Measurements from ENCODE around the gene BAHCC1.

DNA sequence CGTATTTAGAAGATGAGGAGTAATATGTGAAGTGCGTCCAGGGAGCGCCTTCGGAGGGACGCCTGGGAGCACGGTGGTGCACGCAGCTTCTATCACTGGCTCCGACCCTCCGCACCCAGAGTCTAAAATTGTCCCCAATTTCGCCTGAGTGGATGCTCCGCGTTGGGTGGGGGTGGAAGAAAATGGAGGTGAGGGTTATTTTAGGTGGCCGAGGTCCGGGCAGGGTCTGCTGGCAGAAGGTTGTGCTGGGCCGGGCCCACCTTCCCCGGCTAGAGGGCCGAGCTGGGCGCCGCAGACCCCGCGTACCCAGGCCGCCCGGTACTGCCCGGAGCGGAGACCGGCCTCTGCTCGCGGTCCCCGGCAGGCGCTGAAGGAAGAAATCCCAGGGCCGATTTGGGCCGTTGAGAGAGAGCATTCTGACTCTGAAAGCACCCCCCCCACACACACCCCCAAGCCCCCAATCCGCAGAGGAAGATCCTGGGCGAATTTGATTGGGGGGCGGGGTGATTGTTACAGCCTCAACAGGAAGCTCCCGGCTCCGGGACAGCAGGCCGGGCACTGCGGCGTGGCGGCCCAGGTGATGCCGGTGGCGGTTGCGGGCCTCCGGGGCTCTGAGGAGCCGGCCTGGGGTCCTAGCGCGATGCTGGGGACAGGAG, 3.0 kb downstream of the BAHCC1 start:
- TF ChIP-seq, protein P1, sequence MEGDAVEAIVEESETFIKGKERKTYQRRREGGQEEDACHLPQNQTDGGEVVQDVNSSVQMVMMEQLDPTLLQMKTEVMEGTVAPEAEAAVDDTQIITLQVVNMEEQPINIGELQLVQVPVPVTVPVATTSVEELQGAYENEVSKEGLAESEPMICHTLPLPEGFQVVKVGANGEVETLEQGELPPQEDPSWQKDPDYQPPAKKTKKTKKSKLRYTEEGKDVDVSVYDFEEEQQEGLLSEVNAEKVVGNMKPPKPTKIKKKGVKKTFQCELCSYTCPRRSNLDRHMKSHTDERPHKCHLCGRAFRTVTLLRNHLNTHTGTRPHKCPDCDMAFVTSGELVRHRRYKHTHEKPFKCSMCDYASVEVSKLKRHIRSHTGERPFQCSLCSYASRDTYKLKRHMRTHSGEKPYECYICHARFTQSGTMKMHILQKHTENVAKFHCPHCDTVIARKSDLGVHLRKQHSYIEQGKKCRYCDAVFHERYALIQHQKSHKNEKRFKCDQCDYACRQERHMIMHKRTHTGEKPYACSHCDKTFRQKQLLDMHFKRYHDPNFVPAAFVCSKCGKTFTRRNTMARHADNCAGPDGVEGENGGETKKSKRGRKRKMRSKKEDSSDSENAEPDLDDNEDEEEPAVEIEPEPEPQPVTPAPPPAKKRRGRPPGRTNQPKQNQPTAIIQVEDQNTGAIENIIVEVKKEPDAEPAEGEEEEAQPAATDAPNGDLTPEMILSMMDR (IDR thresholded peaks at IDR 0.05; ENCODE audit: low read length), result no peak
- no peak for TF ChIP-seq EZH2phosphoT487 (IDR thresholded peaks at IDR 0.05; ENCODE audit: low read length)
